GM12891 (cell line): ENCODE data around the gene IGFBP5.

Experiments
- PAX5 ChIP-seq: IDR thresholded peaks from 2 replicates; pipeline ENCODE4 v1.6.1; 2011; ENCODE audit warnings: low read length, moderate library complexity, mild to moderate bottlenecking; ENCODE audit not compliant: insufficient read depth, severe bottlenecking
- POLR2A ChIP-seq: IDR thresholded peaks from 2 replicates; pipeline ENCODE4 v1.6.1; 2011; ENCODE audit warnings: low read depth, low read length, control low read depth
- POLR2AphosphoS5 ChIP-seq: IDR thresholded peaks from 2 replicates; pipeline ENCODE4 v1.6.1; 2011; ENCODE audit warnings: low read depth, low read length, control low read depth
- POU2F2 ChIP-seq: IDR thresholded peaks from 2 replicates; pipeline ENCODE4 v1.6.1; 2011; ENCODE audit warnings: low read depth, mild to moderate bottlenecking, control low read depth, low read length, moderate library complexity
- SPI1 ChIP-seq: IDR thresholded peaks from 2 replicates; pipeline ENCODE4 v1.6.1; 2011; ENCODE audit warnings: low read depth, low read length, control low read depth
- TAF1 ChIP-seq: IDR thresholded peaks from 2 replicates; pipeline ENCODE4 v1.6.1; 2011; ENCODE audit warnings: low read depth, low read length, control low read depth

DNA sequence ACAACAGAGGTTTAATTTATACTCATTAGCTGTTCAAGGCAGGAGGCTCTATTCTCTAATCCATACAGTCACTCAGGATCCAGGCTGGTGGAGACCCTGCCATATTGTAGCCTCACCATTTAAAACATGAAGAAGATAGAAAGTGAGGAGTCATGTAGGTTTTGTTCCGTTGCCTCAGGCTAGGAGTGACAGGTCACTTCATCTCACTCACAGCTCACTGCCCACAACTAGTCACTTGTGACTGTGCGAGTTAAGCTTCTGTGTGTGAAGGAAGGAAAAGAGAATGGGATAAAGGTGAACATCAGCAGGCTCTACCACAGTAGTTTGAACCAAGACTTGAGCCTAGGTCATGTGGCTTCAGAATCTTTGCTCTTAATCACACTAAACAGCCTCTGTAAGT, 71.1 kb downstream of the IGFBP5 start:
- TF ChIP-seq POLR2A (no peak), POLR2AphosphoS5 (no peak), TAF1 (no peak), POU2F2 (no peak), SPI1 (no peak), PAX5 (no peak)
